ENCODE data around the gene NT5C.

GRCh38 chr17:75126954-75127353 lies 4.6 kb downstream of the NT5C start:
- no peak for TF ChIP-seq CTCF (conservative IDR thresholded peaks at IDR 0.05; ENCODE audit: low read depth, low read length)
- no peak for TF ChIP-seq EZH2 (IDR thresholded peaks at IDR 0.05; ENCODE audit: low read length, unreplicated experiment)

Measured in PC-3 (cell line).